ENCODE measurements around the gene MAP2K5. TPM values are rescaled to one million over a fixed set of nuclear protein-coding genes. Genes with fewer than 3 reads are reported as not detected.
A peak's percentile ranks its signal among the peaks of the same experiment; 100 is the strongest.

Gene MAP2K5
- total RNA-seq, 6 experiments from 2014 or later: 5.0 to 11.6 (median 8.8) TPM

- DNase-seq (peak in 1 of 3 donors; percentile 42), ATAC-seq (no peak)
- TF ChIP-seq POLR2A (IDR thresholded peaks at IDR 0.05): no peak
- no peak for TF ChIP-seq CTCF (IDR thresholded peaks at IDR 0.05)
- Histone ChIP-seq H3K27me3 (peaks cover 11 to 34% of the 10 kb centered on the region in 2 donors), H3K9me3 (no peaks in the 10 kb centered on the region), H3K4me3 (no peak overlapping the region), H3K4me1 (peaks cover 0 to 5% (median 0%) of the 10 kb centered on the region in 4 donors), H3K36me3 (no peaks in the 10 kb centered on the region), H3K27ac (no peak overlapping the region)
- 14% methylated on average over 17 of the region's 50 CpGs for WGBS (ENCODE audit: insufficient coverage, low coverage, low lambda C conversion rate, missing lambda C conversion rate)
- intact Hi-C loops (cut with DNase I): no loop called here
These were observed 277.9 kb downstream of the MAP2K5 start for GRCh38 chr15:67820122-67820991.

GRCh38 chr15:67820992-67821783, 278.7 kb downstream of the MAP2K5 start:
- Histone ChIP-seq H3K4me1 (peaks cover 0 to 13% (median 0%) of the 10 kb centered on the region in 4 donors), H3K4me3 (no peak overlapping the region), H3K27ac (no peak overlapping the region), H3K9me3 (no peaks in the 10 kb centered on the region), H3K27me3 (peaks cover 11 to 34% of the 10 kb centered on the region in 2 donors), H3K36me3 (no peaks in the 10 kb centered on the region)
- DNase-seq (peak in 1 of 3 donors; percentile 65), ATAC-seq (peak; percentile 59 to 78 (median 69))
- WGBS (ENCODE audit: insufficient coverage, low coverage, low lambda C conversion rate, missing lambda C conversion rate): 9% methylated on average over 19 of the region's 39 CpGs
- no peak for TF ChIP-seq CTCF (IDR thresholded peaks at IDR 0.05)
- TF ChIP-seq POLR2A (IDR thresholded peaks at IDR 0.05): no peak
- intact Hi-C loops (cut with DNase I): no loop called here

- no peak for ATAC-seq
- DNase-seq: peak in 1 of 3 donors; percentile 24
- 11% methylated on average over 34 of the region's 43 CpGs for WGBS (ENCODE audit: insufficient coverage, low coverage, low lambda C conversion rate, missing lambda C conversion rate)
- Histone ChIP-seq H3K27me3 (peaks cover 16 to 34% of the 10 kb centered on the region in 2 donors), H3K36me3 (no peaks in the 10 kb centered on the region), H3K4me1 (peaks cover 0 to 13% (median 0%) of the 10 kb centered on the region in 4 donors), H3K4me3 (no peak overlapping the region), H3K9me3 (no peaks in the 10 kb centered on the region), H3K27ac (no peak overlapping the region)
- TF ChIP-seq POLR2A (IDR thresholded peaks at IDR 0.05) (no peak), CTCF (IDR thresholded peaks at IDR 0.05) (no peak)
- intact Hi-C loops (cut with DNase I): no loop called here
These were observed 279.4 kb downstream of the MAP2K5 start for GRCh38 chr15:67821784-67822440.

GRCh38 chr15:67822537-67823313, 280.2 kb downstream of the MAP2K5 start:
- peaks cover 22 to 37% of the 10 kb centered on the region in 2 donors for H3K27me3 ChIP-seq
- intact Hi-C loops (cut with DNase I): no loop called here
- peaks cover 0 to 19% (median 0%) of the 10 kb centered on the region in 4 donors for H3K4me1 ChIP-seq
- TF ChIP-seq CTCF (IDR thresholded peaks at IDR 0.05) (no peak), POLR2A (IDR thresholded peaks at IDR 0.05) (no peak)
- no peak overlapping the region for H3K4me3 ChIP-seq
- H3K36me3 ChIP-seq: no peaks in the 10 kb centered on the region
- no peak overlapping the region for H3K27ac ChIP-seq
- no peak for ATAC-seq
- H3K9me3 ChIP-seq: no peaks in the 10 kb centered on the region
- 3% methylated on average over 10 of the region's 46 CpGs for WGBS (ENCODE audit: insufficient coverage, low coverage, low lambda C conversion rate, missing lambda C conversion rate)
- peak in 1 of 3 donors; percentile 32 for DNase-seq

Measured in right lobe of liver (tissue), 6 donors.